AG20443 (cell line): ENCODE measurements around the gene OTUB1.

Experiments used
- DNase-seq: peaks from one replicate; pipeline ENCODE4 v3.0.0; 2012; ENCODE audit warnings: low spot score, mixed read lengths

The OTUB1 gene

DNA sequence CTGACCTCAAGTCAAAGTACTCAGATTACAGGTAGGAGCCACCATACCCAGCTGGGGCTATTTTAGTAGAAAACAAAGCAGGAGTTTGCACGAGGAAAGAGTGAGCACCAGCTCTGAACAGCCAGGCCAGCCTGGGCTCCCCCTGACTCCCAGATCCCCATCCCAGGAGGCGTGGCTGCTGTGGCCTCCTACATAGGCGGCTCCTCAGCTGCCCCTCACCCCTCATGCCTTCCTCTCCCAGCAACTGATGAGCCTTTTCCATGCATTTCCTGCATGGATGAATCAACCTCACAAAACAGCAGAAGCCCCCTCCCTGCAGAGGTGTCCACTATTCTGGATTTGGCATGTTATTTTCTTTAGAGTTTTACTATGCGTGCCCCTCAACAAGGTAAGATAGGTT lies 39.0 kb downstream of the OTUB1 start:
- no peak for DNase-seq

DNA sequence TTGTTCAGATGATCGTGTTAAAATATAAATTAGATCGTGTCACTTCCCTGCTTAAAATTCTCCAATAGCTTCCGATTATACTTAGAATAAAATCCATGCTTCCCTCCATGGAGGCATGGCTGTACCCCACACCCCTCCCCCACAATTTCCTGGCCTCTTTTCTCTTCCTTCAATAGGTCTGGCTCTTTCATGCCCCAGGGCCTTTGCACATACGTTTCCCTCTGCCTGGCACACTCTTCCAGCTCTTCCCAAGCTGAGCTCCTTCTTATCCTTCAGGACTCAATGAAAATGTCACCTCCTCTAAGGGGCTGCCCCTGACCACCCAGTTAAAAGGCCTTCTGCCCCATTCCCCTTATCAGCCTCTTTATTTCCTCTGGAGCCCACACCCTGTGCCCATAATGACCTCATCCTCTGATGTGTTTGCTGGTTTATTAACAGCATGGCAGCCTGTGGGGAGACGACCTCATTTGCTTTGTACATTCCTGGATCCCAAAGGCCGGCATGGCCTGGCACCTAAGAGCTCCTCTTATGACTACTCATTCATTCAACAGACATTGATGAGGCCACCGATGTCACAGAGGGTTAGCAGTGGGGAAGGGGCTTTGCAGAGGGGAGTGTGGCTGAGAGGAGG lies 40.5 kb downstream of the OTUB1 start:
- no peak for DNase-seq

DNA sequence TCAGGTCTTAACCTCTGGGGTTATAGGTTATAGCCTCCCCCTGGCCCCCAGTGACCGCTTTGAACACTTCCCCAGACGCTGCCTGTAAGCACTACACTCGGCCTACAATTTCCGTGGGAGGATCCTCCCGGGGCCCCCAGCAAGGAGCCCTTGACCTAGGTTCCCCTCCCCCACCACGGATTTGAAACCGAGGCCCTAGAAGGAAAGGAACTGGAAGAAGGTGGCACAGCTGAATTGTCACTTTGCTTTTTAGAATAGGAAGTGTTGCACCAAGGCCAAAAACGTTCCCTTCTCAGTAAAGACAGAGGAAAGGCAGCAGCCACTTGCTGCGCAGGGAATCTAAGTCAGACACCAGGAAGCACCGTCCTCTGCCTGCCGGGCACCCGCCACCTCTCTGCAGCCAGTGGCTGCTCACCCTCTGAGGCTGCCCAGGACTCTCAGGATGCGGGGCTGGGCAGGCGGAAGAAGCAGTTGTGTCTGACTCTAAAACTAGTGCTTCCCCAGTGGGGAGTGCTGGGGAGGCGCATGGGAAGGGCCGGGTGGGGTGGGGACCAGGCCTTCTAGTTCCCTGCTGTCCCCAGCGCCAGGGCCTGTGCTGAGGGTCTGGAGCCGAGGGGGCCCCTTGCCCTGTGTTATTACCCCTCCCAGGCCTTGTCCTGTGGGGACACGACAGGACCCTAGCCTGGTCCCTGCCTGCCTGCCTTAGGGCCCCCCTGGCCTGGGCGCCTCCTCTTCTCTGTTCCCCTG lies 41.6 kb downstream of the OTUB1 start:
- no peak for DNase-seq

DNA sequence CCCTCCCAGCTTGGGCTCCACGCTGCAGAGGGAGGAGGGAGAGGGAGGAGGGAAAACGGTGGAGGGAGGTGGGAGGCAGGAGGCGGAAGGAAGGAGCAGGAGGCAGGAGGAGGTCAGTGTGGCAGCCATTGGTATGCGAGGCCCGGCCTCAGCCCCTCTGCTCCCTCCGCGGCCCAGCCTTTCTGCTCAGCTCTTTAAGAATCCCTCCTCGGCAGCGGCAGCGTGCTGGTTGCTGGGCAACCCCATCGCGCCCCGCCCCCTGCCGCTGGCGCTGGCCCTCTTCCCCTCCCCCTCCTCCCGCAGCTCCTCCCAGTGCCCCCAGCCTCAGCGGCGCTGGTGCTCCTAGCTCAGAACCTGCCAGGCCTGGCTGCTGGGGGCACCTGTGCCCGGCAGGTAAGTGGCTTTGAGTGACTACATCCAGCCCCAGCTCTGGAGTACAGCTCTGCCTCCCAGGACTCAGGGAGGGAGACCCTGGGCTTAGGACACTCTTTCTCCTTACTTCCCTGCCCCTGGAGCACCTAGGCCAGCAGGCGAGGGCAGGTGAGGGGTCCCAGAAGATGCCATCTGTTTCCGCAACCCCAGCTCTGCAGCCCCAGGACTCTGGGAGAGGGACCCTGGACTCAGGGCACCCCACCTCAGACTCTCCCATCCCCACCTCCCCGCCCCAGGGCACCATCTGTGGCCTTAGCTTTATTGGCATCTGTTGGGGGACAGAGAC lies 42.3 kb downstream of the OTUB1 start:
- DNase-seq: peak; percentile 39

DNA sequence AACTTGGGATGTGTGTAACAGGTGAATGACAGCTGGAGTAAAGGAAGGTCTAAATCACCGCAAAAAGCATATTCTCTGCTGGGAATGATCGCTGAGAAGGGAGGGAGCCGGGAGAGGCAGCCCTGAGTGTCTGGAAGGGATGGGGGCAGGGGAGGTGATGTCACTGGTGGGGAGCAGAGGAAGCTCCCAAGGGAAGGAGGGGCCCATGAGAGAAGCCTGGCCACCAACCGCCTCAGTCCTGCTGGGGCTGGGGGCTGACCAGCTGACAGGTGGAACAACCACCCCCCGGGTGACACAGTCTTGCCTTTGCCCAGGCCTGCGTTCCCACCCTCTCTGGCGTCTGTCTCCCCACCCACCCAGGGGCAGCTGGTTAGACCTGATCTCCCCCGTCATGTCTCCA lies 43.5 kb downstream of the OTUB1 start:
- DNase-seq: no peak

DNA sequence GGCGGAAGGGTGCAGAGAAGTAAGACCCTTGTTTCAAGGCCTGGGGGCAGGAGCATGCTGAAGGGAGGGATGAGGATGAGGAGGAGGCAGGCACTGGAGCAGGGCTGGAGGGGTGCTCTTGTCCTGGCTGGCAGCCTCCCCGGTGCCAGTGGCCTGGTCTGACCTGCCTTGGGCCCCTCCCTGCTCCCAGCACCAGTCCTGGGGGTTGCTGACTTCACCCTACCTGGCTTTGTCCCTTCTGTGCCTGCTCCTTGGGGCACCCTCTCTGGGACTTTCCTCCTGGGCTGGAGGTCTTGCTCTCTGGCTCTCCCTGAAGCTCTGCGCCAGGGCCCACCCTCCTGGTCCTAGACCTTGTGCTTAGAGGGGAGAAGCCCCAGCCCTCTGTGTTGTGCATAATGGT lies 44.8 kb downstream of the OTUB1 start:
- no peak for DNase-seq

DNA sequence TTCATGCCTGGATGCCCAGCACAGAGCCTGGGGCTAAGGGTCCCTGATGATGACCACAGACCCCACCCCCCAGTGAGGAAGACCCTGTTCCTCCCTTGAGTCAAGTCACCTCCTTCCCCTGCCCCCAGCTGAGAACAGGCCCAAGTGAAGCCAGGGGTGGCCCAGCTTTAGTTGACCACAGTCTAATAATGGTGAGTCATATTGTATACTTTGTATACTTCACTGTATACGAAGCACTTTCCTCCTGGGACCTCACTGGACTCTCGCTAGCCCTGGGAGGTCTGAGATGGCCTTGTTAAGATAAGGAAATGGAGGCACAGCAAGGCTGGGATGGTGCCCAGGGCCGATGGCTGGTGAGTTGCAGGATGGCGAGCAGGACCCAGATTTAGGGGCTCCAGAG lies 45.8 kb downstream of the OTUB1 start:
- no peak for DNase-seq

DNA sequence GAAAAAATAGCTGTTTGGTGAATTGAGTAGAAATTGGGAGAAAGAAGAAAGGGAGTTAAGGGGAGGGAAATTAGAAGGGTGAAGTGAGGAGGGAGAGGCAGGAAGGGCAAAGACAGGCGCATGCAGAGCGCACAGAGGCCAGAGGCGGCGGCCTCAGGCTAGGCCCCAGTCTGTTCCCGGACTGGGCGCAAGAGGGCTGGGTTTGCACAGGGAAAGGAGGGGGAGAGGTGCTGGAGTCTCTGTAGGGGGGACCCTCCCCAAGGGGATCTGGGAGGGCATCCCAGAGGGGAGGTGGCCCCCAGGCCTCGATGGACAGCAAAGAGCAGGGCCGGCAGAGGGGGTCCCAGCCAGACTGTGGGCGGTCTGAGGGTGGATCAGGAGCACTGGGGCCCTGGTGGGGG lies 48.2 kb downstream of the OTUB1 start:
- no peak for DNase-seq

DNA sequence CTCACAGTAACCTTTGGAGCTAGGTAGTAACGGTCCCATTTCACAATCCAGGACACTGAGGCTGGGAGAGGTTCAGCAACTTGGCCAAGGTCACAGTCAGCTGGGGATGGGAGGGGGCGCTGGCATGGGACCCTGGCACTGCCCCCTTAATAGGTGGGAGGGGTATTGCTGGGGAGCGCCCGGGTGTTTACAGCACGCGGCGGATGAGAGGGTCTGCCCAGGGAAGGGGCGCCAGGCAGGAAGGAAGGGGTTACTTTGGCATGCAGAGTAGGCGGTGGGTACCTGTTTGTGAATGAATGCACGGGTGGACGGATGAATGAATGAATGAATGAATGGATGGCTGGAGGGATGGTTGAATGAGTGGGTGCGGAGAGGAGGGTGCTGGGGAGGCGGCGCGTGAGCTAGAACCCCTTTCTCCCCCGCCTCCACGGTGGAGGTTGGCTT lies 48.9 kb downstream of the OTUB1 start:
- DNase-seq: no peak

DNA sequence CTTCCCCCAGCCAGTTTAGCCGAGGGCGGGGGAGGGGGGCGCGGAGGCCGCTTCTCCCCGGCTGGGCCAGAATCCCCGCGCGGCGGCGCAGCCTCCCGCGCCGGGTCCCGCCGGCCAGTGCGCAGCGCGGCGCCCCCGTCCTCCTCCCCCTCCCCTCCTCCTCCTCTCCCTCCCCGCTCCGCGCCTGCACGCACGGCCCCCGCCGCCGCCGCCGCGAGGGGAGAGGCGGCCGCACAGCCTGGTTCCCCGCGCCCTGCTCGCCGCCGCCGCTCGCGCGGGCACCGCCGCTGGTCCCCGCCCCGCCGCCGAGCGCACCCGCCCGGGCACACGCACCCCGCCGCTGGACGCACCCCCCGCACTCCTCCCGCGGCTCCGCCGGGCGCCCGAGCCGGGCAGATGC lies 49.3 kb downstream of the OTUB1 start, which contains the start of gene FLRT1:
Gene FLRT1 (plus strand): TSS at position 356 of the 400 bp plus-strand sequence. CDS start 80,337 bp downstream, outside the sequence.
- DNase-seq: peak; percentile 46

DNA sequence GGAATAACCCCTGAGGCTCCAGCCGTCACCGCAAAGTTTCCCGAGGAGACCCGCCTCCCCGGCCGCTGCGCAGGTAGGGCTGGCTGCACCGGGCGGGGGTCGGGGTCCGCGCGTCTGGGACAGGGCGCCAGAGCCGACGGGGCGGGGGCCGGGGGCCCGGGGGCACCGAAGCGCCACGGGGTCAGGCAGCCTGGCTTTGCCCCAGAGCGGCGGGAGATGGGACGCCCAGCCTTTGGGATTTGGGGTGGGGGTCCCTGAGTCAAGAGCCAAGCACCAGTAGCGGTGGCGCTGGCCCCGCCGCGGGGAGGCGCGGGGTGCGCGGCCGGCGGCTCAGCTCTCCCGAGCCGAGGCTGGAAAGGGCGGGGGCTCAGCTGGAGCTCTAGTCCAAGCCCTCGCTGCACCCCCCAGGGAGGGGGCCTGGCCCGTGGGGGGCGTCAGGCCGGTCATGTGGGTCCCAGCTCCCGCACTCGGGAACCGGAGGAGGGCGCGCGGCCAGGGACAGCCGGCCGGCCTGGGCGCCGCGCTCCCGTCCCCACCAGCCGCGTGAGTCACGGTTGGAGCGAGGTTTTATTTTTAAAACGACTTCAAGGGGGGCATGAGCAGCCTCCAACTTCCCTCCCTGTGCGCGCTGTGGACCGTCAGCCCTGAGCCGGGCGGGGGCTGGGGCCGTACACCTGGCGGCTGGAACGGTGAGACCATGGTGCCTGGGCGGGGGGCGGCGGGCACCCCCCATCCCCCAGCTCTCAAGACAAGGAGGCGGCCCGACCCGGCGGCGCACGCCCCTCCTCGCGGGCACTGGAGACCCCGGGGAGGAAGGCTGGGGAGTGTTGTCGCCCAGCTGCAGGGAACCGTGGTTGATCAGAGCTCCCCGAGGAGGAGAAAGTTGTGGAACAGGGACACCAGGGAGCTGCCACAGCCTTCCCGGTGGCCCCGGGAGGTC lies 50.1 kb downstream of the OTUB1 start:
- peak; percentile 76 for DNase-seq

DNA sequence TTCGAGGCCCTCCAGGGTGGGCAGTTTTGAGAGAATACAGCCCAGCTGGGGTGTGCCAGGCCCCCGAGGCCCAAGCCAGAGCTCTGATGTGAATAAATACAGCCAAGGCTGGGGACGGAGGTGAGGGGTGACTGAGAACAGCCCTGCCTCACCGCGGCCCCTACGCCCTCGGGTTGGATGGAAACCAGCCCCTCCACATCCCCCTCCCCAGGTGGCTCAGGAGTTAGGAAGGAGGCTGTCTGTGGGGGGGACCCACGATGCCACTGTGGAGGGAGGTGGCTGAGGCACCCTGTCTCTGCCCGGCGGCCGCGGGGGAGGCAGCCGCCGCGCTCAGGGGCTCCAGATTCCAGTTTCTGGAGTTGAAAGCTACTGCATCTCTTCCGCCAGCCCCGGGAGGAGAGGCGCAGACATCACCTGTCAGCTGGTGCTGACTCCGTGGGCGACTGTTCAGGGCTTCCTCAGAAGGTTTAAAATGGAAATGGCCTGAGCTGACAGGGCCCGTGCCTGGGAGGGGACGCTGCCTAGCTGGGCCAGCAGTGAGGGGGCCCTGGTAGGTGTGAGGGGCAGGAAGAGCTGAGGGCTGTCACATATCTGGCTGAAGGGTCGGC lies 50.9 kb downstream of the OTUB1 start:
- DNase-seq: no peak

DNA sequence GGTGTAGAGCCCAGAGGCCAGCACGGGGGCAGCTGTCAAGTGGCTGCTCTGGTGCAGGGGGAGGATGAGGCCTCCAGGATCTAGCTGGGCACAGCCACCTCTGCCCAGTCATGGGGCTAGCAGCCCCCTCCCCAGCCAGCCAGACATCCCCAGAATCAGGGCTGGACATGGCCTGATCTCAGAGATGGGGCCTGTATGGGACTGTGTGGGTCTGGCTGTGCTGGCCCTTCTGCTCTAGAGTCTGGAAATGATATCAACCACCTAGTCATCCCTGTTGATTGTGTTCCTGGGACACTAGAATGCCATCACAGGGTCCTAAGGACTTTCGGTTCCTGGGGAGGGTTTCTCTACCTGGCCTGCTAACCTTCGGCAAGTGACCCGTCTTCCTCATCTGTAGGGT lies 52.3 kb downstream of the OTUB1 start:
- no peak for DNase-seq

DNA sequence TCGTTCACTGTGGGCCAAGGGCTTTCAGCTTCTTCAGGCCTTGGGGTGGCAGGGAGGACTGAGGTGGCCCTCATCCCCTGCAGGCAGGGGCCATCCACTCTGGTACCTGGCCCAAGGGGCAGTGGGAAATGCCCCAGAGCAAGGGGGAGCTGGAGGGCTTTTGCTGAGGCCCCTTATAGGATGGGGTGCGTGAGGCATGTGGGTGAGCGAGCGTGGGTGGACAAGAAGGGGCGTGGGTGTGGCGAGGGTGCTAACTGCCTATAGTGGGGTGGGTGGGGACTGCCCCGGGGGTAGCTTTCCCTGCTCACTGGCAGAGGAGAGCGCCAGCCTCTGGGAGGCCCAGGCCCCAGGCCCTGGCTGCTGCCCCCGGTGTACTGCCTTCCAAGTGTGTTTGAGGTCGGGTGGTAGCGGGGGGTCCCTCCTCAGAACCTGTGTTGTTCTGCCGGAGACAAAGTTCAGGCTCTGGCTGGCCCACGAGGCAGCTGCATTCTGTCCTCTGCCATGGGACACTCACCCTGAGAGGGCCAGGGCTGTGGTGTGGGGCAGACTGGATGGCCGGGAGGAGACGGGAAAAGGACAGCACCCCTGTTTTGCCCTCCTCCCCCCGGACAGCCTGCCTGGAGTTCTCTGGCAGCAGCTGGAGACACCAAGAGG lies 52.9 kb downstream of the OTUB1 start:
- DNase-seq: no peak

DNA sequence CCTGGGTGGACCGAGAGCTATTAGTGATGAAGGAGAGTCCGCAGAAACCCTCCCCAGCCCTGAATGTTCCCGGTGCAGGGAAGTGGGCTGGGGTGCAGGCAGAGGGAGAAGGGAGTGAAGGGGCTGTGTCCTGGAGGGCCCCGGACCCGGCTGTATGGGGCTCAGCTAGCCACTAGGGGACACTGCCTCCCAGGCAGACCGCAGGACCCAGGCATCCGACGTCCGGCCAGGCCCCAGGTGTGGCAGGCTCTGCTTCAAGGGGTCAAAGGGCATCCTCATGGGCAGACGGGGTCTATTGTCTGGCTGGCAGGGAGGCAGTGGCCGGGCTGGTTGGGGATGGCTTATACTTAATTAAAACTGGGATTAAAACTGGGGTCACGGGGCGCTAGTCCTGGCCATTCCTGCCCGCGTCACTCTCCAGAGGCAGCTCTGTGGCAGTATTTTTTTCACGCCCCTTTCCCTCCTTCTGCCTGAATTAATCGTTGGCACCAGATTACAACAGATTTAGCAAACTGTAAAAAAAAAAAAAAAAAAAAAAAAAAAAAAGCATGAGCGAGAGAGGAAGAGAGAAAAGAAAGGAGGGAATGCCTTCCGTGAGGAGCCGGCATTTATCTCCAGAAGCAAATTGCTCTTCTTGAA lies 54.6 kb downstream of the OTUB1 start:
- DNase-seq: no peak

DNA sequence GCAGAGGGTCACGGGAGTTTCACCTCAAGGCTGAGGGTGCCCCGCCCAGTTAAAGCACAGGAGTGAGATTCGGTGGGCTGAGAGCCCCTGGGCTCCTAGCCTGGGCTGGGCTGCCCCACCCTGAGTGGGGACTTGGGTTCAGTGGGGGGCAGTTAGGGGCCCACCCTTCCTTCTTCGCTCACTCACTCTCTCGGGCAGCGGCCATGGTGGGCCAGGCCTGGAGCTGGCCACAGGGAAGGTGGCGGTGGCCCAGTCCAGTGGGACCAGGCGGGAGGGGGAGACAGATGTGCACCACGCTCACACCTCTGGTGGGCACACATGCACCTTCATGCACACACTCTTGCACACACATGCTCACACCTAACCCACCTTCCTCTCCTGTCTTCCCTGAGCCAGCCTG lies 55.6 kb downstream of the OTUB1 start:
- no peak for DNase-seq

DNA sequence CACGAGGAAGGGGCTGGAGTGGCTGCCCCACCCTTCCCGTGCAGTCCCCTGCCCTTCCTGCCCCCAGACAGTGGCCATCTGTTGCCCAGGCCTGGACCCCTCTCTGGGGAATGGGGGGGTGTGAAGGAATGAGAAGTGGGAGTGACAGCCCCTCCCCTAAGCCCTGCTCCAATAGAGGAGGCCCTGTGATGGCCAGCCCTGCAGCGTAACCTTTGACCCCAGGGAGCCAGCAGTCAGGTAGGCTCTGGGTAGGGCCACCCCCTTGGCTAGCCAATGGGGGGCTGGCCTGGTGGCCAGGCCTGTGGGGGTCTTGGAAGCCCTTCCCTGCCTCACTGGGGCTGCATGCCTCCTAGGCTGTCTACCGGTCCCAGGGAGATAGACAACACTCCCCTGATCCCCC lies 56.1 kb downstream of the OTUB1 start:
- no peak for DNase-seq

DNA sequence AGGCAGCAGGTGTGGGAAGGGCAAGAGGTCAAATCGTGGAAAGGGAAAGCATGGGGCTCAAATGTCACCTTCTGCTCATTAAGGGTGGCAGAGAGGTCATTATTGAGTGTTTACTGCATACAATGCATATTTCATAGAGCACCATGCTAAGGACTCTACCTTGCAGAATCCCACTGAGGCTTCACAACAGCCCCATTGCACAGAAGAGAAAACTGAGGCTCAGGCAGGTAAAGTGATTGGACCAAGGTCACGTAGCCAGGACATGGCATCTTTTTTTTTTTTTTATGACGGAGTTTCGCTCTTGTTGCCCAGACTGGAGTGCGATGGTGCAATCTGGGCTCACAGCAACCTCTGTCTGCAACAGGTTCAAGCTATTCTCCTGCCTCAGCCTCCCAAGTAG lies 57.3 kb downstream of the OTUB1 start:
- no peak for DNase-seq

DNA sequence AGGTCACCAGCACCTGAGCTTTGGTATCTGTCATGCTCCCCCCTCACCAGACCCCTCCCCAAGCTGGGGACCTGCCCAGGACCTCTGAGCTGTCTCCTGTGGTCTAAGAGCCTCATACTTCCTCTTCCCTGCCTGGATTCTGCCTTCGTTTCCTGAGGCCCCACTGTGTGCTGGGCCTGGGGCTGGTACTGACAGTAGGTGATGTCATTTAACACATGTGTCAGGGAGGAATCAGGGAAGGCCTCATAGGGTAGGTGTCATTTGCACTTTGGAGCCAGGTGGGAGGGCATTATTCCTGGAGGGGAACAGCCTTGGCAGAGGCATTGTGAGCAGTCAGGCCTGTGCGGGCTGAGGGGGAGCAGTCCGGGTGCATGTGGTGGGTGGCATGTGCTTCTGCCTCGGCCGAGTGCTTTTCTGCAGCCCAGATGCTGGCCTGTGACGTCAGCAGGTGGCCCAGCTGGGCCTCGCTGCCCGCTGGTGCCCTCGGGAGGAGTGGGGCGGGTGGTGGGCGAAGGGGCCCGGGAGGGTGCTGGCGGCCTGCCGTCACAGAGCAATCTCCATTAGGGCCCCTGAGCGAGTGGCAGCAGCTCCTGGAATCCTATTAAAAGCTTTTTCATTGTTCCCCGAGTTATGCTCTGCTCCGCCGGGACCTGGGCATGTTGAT lies 58.6 kb downstream of the OTUB1 start:
- no peak for DNase-seq

DNA sequence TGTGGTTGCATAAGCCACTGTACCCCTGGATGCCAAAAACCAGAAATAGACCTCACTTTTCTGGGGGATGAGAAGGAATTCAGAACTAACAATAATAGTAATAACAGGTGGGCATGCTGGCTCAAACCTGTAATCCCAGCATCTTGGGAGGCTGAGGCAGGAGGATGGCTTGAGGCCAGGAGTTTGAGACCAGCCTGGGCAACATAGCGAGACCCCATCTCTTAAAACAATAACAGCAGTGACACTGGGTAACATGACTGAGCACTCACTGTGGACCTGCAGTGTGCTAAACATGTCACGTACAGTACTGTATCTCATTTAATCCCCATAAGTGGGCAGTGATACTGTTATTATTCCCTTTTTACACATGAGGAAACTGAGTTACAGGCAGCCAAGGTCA lies 59.5 kb downstream of the OTUB1 start:
- no peak for DNase-seq
